SK-N-SH (cell line): ENCODE data around the gene MRPL19. TPM values are rescaled to one million over a fixed set of nuclear protein-coding genes. Genes with fewer than 3 reads are reported as not detected.

Experiments used
- CTCF ChIA-PET: fragments of 300-600, 350-600 bp; formaldehyde crosslinking; extraction: SDS; loops from one replicate; lab custom pipeline; 2021; lab: Yijun Ruan, JAX
- POLR2A ChIA-PET: fragments of 350-600 bp; sonication (Branson Sonifier 250); formaldehyde crosslinking; extraction: SDS; loops from one replicate; lab custom pipeline; 2020; ENCODE audit warnings: antibody characterized with exemption, inconsistent platforms; lab: Yijun Ruan, JAX
- DNase-seq: peaks from one replicate; pipeline ENCODE4 v3.0.0; 2012
- H2AFZ ChIP-seq: fragments of 200-600 bp; sonication (generic); 2 replicates; pipeline ENCODE4 v1.8.1; 2016; ENCODE audit warnings: antibody characterized with exemption, mild to moderate bottlenecking, low read depth
- H3F3A ChIP-seq: fragments of 200-600 bp; sonication (generic); replicated peaks from 2 replicates; pipeline ENCODE3; 2016; ENCODE audit warnings: antibody characterized with exemption, mild to moderate bottlenecking; ENCODE audit not compliant: insufficient read depth
- H3K27ac ChIP-seq, 2 experiments: fragments of 200-500 bp in 1 of 2; fragments of 200-600 bp in 1 of 2; sonication (Bioruptor generic) in 1 of 2; sonication (generic), shearing (Covaris generic) in 1 of 2; 2 replicates each; pipeline versions ENCODE4 v1.5.1 to v1.6.1; 2014 to 2016; ENCODE audit warnings: low read depth in 2 of 2, inconsistent platforms in 1 of 2, low read length in 1 of 2, mild to moderate bottlenecking in 1 of 2, mixed read lengths in 1 of 2
- H3K27me3 ChIP-seq: fragments of 200-600 bp; sonication (generic), shearing (Covaris generic); 2 replicates; pipeline ENCODE4 v1.6.1; 2016; ENCODE audit warnings: mixed run types; ENCODE audit not compliant: insufficient read depth
- H3K36me3 ChIP-seq, 2 experiments: fragments of 200-500 bp in 1 of 2; fragments of 200-600 bp in 1 of 2; sonication (Bioruptor generic) in 1 of 2; sonication (generic) in 1 of 2; replicated peaks in 1 of 2; 2 replicates each; pipeline versions ENCODE3 to v1.5.1; 2014 to 2016; ENCODE audit warnings: low read length in 1 of 2, mild to moderate bottlenecking in 1 of 2; ENCODE audit not compliant: insufficient read depth in 2 of 2, control insufficient read depth in 1 of 2
- H3K4me1 ChIP-seq, 2 experiments: fragments of 200-500 bp in 1 of 2; fragments of 200-600 bp in 1 of 2; sonication (Bioruptor generic) in 1 of 2; sonication (generic), shearing (Covaris generic) in 1 of 2; 2 replicates each; pipeline versions ENCODE4 v1.5.1 to v1.6.1; 2014 to 2016; ENCODE audit warnings: low read depth in 1 of 2, low read length in 1 of 2, mixed run types in 1 of 2; ENCODE audit not compliant: insufficient read depth in 2 of 2, control insufficient read depth in 1 of 2
- H3K4me2 ChIP-seq: fragments of 200-600 bp; sonication (generic), shearing (Covaris generic); 2 replicates; pipeline ENCODE4 v1.6.1; 2017; ENCODE audit warnings: mixed run types
- H3K4me3 ChIP-seq, 2 experiments: fragments of 200-500 bp in 1 of 2; fragments of 200-600 bp in 1 of 2; sonication (Bioruptor generic) in 1 of 2; sonication (generic), shearing (Covaris generic) in 1 of 2; 2 replicates each; pipeline versions ENCODE4 v1.5.1 to v1.8.1; 2014 to 2016; ENCODE audit warnings: low read depth in 2 of 2, inconsistent platforms in 1 of 2, low read length in 1 of 2, mild to moderate bottlenecking in 1 of 2, mixed read lengths in 1 of 2, moderate library complexity in 1 of 2
- H3K79me2 ChIP-seq: fragments of 200-600 bp; sonication (generic); 2 replicates; pipeline ENCODE4 v1.8.1; 2017; ENCODE audit warnings: mild to moderate bottlenecking; ENCODE audit not compliant: insufficient read depth
- H3K9ac ChIP-seq: fragments of 200-600 bp; sonication (generic); 2 replicates; pipeline ENCODE4 v1.6.1; 2017; ENCODE audit warnings: mixed run types
- H3K9me2 ChIP-seq: fragments of 200-600 bp; sonication (generic); 2 replicates; pipeline ENCODE4 v1.6.1; 2017; ENCODE audit warnings: mixed run types
- H3K9me3 ChIP-seq: fragments of 200-600 bp; sonication (generic); 2 replicates; pipeline ENCODE4 v1.6.1; 2017; ENCODE audit warnings: mixed run types, mild to moderate bottlenecking, moderate library complexity
- H4K20me1 ChIP-seq: fragments of 200-600 bp; sonication (generic); 2 replicates; pipeline ENCODE4 v1.6.1; 2017; ENCODE audit warnings: mild to moderate bottlenecking, mixed run types; ENCODE audit not compliant: insufficient read depth
- CHD2 ChIP-seq: fragments of 150-350 bp; IDR thresholded peaks from 2 replicates; pipeline ENCODE4 v1.6.1; 2018; ENCODE audit warnings: low read length; ENCODE audit not compliant: partially characterized antibody
- ELF1 ChIP-seq: IDR thresholded peaks from 2 replicates; pipeline ENCODE4 v1.4.0; 2012
- EP300 ChIP-seq, 2 experiments: IDR thresholded peaks; 2 replicates each; pipeline versions ENCODE4 v1.4.0 to v1.6.1; 2012; ENCODE audit warnings: borderline replicate concordance in 1 of 2, low read depth in 1 of 2, low read length in 1 of 2
- EZH2phosphoT487 ChIP-seq: fragments of 200-600 bp; sonication (generic); IDR thresholded peaks from 2 replicates; pipeline ENCODE4 v1.6.1; 2017; ENCODE audit warnings: low read depth, mixed run types, mild to moderate bottlenecking, antibody characterized with exemption, moderate library complexity, borderline replicate concordance
- FOSL2 ChIP-seq: IDR thresholded peaks from 2 replicates; pipeline ENCODE4 v1.4.0; 2012; ENCODE audit warnings: low read depth, mild to moderate bottlenecking, moderate library complexity, borderline replicate concordance
- FOXJ3 ChIP-seq: sonication (generic); formaldehyde crosslinking; IDR thresholded peaks from 2 replicates; pipeline ENCODE4 v1.5.1; 2020; ENCODE audit warnings: mild to moderate bottlenecking, missing genetic modification reagents
- GABPA ChIP-seq: IDR thresholded peaks from 2 replicates; pipeline ENCODE4 v1.4.0; 2012; ENCODE audit warnings: low read depth, mild to moderate bottlenecking
- GATA2 ChIP-seq: sonication (generic); formaldehyde crosslinking; IDR thresholded peaks from 2 replicates; pipeline ENCODE4 v1.5.0; 2020; ENCODE audit warnings: mild to moderate bottlenecking, missing genetic modification reagents
- MXI1 ChIP-seq: IDR thresholded peaks from 2 replicates; pipeline ENCODE4 v1.6.1; 2012; ENCODE audit warnings: mild to moderate bottlenecking, low read depth, low read length, improper control_type of control experiment
- NFIC ChIP-seq: IDR thresholded peaks from 2 replicates; pipeline ENCODE4 v1.4.0; 2012; ENCODE audit warnings: borderline replicate concordance
- RAD21 ChIP-seq: IDR thresholded peaks from 2 replicates; pipeline ENCODE4 v1.6.1; 2012; ENCODE audit warnings: mild to moderate bottlenecking, low read length
- RCOR1 ChIP-seq: fragments of 150-350 bp; IDR thresholded peaks from 2 replicates; pipeline ENCODE4 v1.6.1; 2017; ENCODE audit warnings: antibody characterized with exemption, low read length
- SIN3A ChIP-seq: IDR thresholded peaks from 2 replicates; pipeline ENCODE4 v1.6.1; 2012; ENCODE audit warnings: low read depth, mild to moderate bottlenecking, low read length, moderate library complexity, borderline replicate concordance
- SMC3 ChIP-seq: IDR thresholded peaks from 2 replicates; pipeline ENCODE4 v1.6.1; 2012; ENCODE audit warnings: low read depth, low read length, improper control_type of control experiment
- TCF12 ChIP-seq: IDR thresholded peaks from 2 replicates; pipeline ENCODE4 v1.4.0; 2012
- whole genome bisulfite sequencing: methylation state at CpG from one replicate; pipeline ENCODE4 v1.1.6; 2017; ENCODE audit warnings: low lambda C conversion rate; 5-methylcytosine and 5-hydroxymethylcytosine counted together
- polyA plus RNA-seq, 3 experiments: library from polyadenylated mRNA; depleted of rRNA; stranded (reverse); fragments of >200 nt; gene quantifications; 2 replicates each; pipeline ENCODE4 v1.2.3, GENCODE V29; 2012
- TF ChIP-seq, protein P1 (sequence below): fragments of 150-350 bp; IDR thresholded peaks from 2 replicates; pipeline ENCODE4 v1.6.1; 2016; ENCODE audit warnings: mild to moderate bottlenecking, low read depth, low read length
- TF ChIP-seq, protein P2 (sequence below): IDR thresholded peaks from 2 replicates; pipeline ENCODE4 v1.6.1; 2012; ENCODE audit warnings: mild to moderate bottlenecking, low read depth, low read length, moderate library complexity
- TF ChIP-seq, protein P3 (sequence below): fragments of 200-600 bp; sonication (generic); IDR thresholded peaks from 2 replicates; pipeline ENCODE4 v1.6.1; 2017; ENCODE audit warnings: antibody characterized with exemption, mild to moderate bottlenecking, moderate library complexity

The MRPL19 gene
- polyA plus RNA-seq, 1 of the 3 experiments (the other 2 are of a cell fraction), result 15.4 TPM

DNA sequence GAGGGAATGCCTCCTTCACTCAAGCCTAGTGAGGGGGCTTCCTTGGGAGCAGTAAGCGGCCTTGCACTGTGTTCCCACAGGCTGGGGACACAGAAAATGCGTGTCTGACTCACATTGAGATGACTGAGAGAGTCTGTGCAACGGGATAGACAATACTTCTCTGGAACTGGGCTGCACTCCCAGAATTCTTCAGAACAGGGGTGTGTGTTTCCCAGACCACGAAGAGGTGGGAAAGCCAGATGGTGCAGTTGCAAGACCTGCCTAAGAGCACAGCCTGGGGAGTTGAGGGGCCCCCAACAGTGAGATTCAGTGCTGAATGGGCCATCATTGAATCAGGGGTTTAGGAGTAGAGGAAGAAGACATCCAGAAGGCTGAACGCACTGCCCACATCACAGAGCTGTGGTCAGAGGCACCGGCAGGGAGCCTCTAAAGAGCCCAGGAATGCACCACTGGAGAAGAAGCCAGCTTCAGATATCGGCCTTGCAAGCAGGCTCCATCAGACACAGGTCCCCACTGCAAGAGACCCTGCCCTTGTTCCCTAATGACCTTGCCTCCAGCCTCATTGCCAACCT lies 36.6 kb upstream of the MRPL19 start:
- CTCF ChIA-PET, result interaction anchor here (0.6 to 3.6 kb wide), 31 partner anchors 10 to 691 kb away, joined by 3 to 238 read pairs (median 7); partner anchors contain the start of gene EVA1A
- Histone ChIP-seq H3K9ac (no peak overlapping the region), H3K9me3 (no peaks in the 10 kb centered on the region), H3K4me2 (no peak overlapping the region), H3K4me3 (no peak overlapping the region), H2AFZ (no peak overlapping the region), H3K79me2 (no peaks in the 10 kb centered on the region), H3K27ac (no peak overlapping the region), H4K20me1 (no peaks in the 10 kb centered on the region), H3K4me1 (peaks cover 8 to 31% of the 10 kb centered on the region in 2 experiments; a peak in 3 of 4 replicates), H3F3A (peaks cover 27% of the 10 kb centered on the region), H3K36me3 (no peaks in the 10 kb centered on the region), H3K27me3 (no peaks in the 10 kb centered on the region), H3K9me2 (no peaks in the 10 kb centered on the region)
- no peak for TF ChIP-seq TCF12
- TF ChIP-seq GATA2 (CRISPR knock-in tag), result no peak
- no peak for TF ChIP-seq FOXJ3 (CRISPR knock-in tag)
- TF ChIP-seq, protein P1, sequence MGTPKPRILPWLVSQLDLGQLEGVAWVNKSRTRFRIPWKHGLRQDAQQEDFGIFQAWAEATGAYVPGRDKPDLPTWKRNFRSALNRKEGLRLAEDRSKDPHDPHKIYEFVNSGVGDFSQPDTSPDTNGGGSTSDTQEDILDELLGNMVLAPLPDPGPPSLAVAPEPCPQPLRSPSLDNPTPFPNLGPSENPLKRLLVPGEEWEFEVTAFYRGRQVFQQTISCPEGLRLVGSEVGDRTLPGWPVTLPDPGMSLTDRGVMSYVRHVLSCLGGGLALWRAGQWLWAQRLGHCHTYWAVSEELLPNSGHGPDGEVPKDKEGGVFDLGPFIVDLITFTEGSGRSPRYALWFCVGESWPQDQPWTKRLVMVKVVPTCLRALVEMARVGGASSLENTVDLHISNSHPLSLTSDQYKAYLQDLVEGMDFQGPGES, result no peak
- no peak for TF ChIP-seq SIN3A
- 67% methylated on average over 5 of the region's 7 CpGs for WGBS
- POLR2A ChIA-PET, result no interaction called here
- no peak for DNase-seq

DNA sequence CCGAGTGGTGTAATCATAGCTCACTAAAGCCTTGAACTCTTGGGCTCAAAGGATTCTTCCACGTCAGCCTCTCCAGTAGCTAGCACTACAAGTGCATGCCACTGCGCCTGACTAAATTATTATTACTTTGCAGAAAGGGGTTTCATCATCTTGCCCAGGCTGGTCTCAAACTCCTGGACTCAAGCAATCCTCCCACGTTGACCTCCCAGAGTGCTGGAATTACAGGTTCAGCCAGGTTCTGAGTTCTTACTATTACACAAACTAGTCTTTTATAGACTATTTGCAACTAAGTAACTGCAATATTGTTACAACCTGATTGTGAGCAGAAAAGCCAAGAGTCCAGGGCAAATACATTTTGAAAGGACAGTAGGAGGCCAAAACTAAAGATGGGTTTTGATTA lies 35.9 kb upstream of the MRPL19 start:
- no peaks in the 10 kb centered on the region for H3K27me3 ChIP-seq
- peaks cover 7 to 25% of the 10 kb centered on the region in 2 experiments; a peak in 3 of 4 replicates for H3K4me1 ChIP-seq
- DNase-seq, result no peak
- POLR2A ChIA-PET, result no interaction called here
- H2AFZ ChIP-seq, result no peak overlapping the region
- 65% methylated on average over 4 of the region's 4 CpGs for WGBS
- no peaks in the 10 kb centered on the region for H3K79me2 ChIP-seq
- CTCF ChIA-PET, result interaction anchor here (1.2 to 3.6 kb wide), 11 partner anchors 9 to 453 kb away, joined by 3 to 238 read pairs (median 20); partner anchors contain the start of gene EVA1A
- H4K20me1 ChIP-seq, result no peaks in the 10 kb centered on the region
- no peaks in the 10 kb centered on the region for H3K9me3 ChIP-seq
- H3F3A ChIP-seq, result peaks cover 21% of the 10 kb centered on the region
- no peak overlapping the region for H3K4me3 ChIP-seq
- H3K9me2 ChIP-seq, result no peaks in the 10 kb centered on the region
- H3K27ac ChIP-seq, result no peak overlapping the region
- no peak overlapping the region for H3K9ac ChIP-seq
- H3K36me3 ChIP-seq, result no peaks in the 10 kb centered on the region
- H3K4me2 ChIP-seq, result no peak overlapping the region
- TF ChIP-seq RAD21 (no peak), CHD2 (no peak), MXI1 (no peak), ELF1 (no peak), EZH2phosphoT487 (no peak), RCOR1 (no peak), NFIC (no peak), SIN3A (no peak), EP300 (IDR thresholded peaks at IDR 0.05; ENCODE audit: borderline replicate concordance in 1 of 2, low read depth in 1 of 2, low read length in 1 of 2) (no peak), GABPA (no peak), SMC3 (no peak), FOSL2 (no peak)
- TF ChIP-seq, protein P2, sequence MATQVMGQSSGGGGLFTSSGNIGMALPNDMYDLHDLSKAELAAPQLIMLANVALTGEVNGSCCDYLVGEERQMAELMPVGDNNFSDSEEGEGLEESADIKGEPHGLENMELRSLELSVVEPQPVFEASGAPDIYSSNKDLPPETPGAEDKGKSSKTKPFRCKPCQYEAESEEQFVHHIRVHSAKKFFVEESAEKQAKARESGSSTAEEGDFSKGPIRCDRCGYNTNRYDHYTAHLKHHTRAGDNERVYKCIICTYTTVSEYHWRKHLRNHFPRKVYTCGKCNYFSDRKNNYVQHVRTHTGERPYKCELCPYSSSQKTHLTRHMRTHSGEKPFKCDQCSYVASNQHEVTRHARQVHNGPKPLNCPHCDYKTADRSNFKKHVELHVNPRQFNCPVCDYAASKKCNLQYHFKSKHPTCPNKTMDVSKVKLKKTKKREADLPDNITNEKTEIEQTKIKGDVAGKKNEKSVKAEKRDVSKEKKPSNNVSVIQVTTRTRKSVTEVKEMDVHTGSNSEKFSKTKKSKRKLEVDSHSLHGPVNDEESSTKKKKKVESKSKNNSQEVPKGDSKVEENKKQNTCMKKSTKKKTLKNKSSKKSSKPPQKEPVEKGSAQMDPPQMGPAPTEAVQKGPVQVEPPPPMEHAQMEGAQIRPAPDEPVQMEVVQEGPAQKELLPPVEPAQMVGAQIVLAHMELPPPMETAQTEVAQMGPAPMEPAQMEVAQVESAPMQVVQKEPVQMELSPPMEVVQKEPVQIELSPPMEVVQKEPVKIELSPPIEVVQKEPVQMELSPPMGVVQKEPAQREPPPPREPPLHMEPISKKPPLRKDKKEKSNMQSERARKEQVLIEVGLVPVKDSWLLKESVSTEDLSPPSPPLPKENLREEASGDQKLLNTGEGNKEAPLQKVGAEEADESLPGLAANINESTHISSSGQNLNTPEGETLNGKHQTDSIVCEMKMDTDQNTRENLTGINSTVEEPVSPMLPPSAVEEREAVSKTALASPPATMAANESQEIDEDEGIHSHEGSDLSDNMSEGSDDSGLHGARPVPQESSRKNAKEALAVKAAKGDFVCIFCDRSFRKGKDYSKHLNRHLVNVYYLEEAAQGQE, result no peak
- TF ChIP-seq, protein P3, sequence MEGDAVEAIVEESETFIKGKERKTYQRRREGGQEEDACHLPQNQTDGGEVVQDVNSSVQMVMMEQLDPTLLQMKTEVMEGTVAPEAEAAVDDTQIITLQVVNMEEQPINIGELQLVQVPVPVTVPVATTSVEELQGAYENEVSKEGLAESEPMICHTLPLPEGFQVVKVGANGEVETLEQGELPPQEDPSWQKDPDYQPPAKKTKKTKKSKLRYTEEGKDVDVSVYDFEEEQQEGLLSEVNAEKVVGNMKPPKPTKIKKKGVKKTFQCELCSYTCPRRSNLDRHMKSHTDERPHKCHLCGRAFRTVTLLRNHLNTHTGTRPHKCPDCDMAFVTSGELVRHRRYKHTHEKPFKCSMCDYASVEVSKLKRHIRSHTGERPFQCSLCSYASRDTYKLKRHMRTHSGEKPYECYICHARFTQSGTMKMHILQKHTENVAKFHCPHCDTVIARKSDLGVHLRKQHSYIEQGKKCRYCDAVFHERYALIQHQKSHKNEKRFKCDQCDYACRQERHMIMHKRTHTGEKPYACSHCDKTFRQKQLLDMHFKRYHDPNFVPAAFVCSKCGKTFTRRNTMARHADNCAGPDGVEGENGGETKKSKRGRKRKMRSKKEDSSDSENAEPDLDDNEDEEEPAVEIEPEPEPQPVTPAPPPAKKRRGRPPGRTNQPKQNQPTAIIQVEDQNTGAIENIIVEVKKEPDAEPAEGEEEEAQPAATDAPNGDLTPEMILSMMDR, result no peak
- TF ChIP-seq, protein P1, result no peak
